HL-60 (cell line): ENCODE data around the gene COMP.

Experiments used
- POLR2AphosphoS5 ChIP-seq: IDR thresholded peaks from 2 replicates; pipeline ENCODE4 v1.6.1; 2012; ENCODE audit warnings: low read depth
- TF ChIP-seq, protein P1 (sequence below): IDR thresholded peaks from one replicate; pipeline ENCODE4 v1.5.1; 2011; ENCODE audit warnings: low read length, control low read depth, inconsistent platforms; ENCODE audit not compliant: insufficient read depth

DNA sequence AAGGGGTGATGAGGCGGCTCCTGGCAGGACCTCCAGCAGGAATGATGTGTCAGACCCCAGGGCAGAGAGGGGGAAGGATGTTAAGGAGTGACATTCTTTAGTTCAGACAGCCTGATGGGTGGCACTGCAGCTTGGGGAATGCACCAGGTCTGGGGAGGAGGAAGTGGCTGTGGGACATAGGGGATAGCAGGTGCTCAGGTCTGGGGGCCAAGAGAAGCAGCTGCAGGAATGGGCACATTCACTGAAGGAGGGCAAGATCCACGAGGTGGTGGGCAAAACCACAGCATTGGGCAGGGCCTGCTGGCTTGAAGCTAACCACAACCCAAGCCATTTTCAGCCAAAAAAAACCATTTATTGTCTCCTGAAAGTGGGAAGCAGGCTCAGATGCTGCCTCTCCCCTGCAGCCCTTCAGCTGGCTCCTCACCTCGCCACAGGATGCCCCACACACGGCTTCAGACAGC is 26.5 kb downstream of the COMP start:
- TF ChIP-seq, protein P1, sequence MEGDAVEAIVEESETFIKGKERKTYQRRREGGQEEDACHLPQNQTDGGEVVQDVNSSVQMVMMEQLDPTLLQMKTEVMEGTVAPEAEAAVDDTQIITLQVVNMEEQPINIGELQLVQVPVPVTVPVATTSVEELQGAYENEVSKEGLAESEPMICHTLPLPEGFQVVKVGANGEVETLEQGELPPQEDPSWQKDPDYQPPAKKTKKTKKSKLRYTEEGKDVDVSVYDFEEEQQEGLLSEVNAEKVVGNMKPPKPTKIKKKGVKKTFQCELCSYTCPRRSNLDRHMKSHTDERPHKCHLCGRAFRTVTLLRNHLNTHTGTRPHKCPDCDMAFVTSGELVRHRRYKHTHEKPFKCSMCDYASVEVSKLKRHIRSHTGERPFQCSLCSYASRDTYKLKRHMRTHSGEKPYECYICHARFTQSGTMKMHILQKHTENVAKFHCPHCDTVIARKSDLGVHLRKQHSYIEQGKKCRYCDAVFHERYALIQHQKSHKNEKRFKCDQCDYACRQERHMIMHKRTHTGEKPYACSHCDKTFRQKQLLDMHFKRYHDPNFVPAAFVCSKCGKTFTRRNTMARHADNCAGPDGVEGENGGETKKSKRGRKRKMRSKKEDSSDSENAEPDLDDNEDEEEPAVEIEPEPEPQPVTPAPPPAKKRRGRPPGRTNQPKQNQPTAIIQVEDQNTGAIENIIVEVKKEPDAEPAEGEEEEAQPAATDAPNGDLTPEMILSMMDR = no peak
- TF ChIP-seq POLR2AphosphoS5 = 0 out of 2 replicates have a peak, but pooled peaks have one; percentile 6
